Kidney capillary endothelial cell (primary cell): ENCODE data around the gene HAAO.

Experiments used
- DNase-seq: peaks from one replicate; pipeline ENCODE4 v3.0.0-alpha.2; 2018; ENCODE audit warnings: low spot score

Gene HAAO

GRCh38 chr2:42767899-42768705 lies 24.3 kb downstream of the HAAO start:
- DNase-seq: no peak

- DNase-seq: no peak
Observed at GRCh38 chr2:42767080-42767898, 25.1 kb downstream of the HAAO start.

GRCh38 chr2:42765686-42766085 lies 26.7 kb downstream of the HAAO start:
- DNase-seq: no peak

- no peak for DNase-seq
Observed at GRCh38 chr2:42764901-42765300, 27.5 kb downstream of the HAAO start.

- DNase-seq: no peak
Observed at GRCh38 chr2:42764096-42764495, 28.3 kb downstream of the HAAO start, which contains the start of gene OXER1. TSS of gene OXER1 (minus strand) at chr2:42764135. CDS start at chr2:42764062, 73 bp downstream.

GRCh38 chr2:42762823-42763804 lies 29.3 kb downstream of the HAAO start:
- DNase-seq: no peak

- DNase-seq: no peak
Observed at GRCh38 chr2:42762155-42762554, 30.2 kb downstream of the HAAO start.

GRCh38 chr2:42761554-42761953 lies 30.8 kb downstream of the HAAO start:
- no peak for DNase-seq

GRCh38 chr2:42758751-42759150 lies 33.6 kb downstream of the HAAO start:
- no peak for DNase-seq

GRCh38 chr2:42757981-42758740 lies 34.2 kb downstream of the HAAO start:
- no peak for DNase-seq

GRCh38 chr2:42756966-42757513 lies 35.3 kb downstream of the HAAO start:
- no peak for DNase-seq

- no peak for DNase-seq
Observed at GRCh38 chr2:42756150-42756775, 36.1 kb downstream of the HAAO start.

GRCh38 chr2:42755191-42755880 lies 37.0 kb downstream of the HAAO start:
- no peak for DNase-seq

- no peak for DNase-seq
Observed at GRCh38 chr2:42754776-42755140, 37.6 kb downstream of the HAAO start.

- no peak for DNase-seq
Observed at GRCh38 chr2:42754021-42754775, 38.2 kb downstream of the HAAO start.

GRCh38 chr2:42752816-42753813 lies 39.3 kb downstream of the HAAO start:
- no peak for DNase-seq

GRCh38 chr2:42752314-42752713 lies 40.1 kb downstream of the HAAO start:
- DNase-seq: no peak

- DNase-seq: no peak
Observed at GRCh38 chr2:42748840-42749239, 43.5 kb downstream of the HAAO start.
